Activated CD8-positive, alpha-beta memory T cell treated with anti-CD3 and anti-CD28 coated beads, Interleukin-2, amount 10 ng/mL, durations not matched to agents 7 days and 5 days (primary cell): Measurements from ENCODE around the gene FASTKD1. TPM values are rescaled to one million over a fixed set of nuclear protein-coding genes. Genes with fewer than 3 reads are reported as not detected.
"Not testable (repeated sequence)": the region's sequence is repeated elsewhere in the genome, so short reads cannot be mapped to it uniquely, and the experiment has no call there.

ENCODE experiments used
- ATAC-seq: fragments of 150-1000 bp; cut with Tn5 transposase; one replicate; pipeline ENCODE4 v1.10.0; 2021; ENCODE audit warnings: moderate library complexity
- CTCF ChIA-PET: fragments of 350-600 bp; sonication (Branson Sonifier 250); formaldehyde crosslinking; loops from one replicate; lab custom pipeline; 2021; ENCODE audit warnings: antibody characterized with exemption; lab: Charles Lee
- DNase-seq: peaks from one replicate; pipeline ENCODE4 v3.0.0-alpha.2; 2020
- H3K27ac Mint-ChIP-seq: one replicate; pipeline ENCODE4 v1.8.0; 2021; ENCODE audit warnings: mild to moderate bottlenecking, mixed read lengths
- H3K27me3 Mint-ChIP-seq: one replicate; pipeline ENCODE4 v1.8.0; 2021; ENCODE audit warnings: mixed read lengths
- H3K36me3 Mint-ChIP-seq: one replicate; pipeline ENCODE4 v1.8.0; 2021; ENCODE audit warnings: mild to moderate bottlenecking, mixed read lengths
- H3K4me1 Mint-ChIP-seq: one replicate; pipeline ENCODE4 v1.8.0; 2021; ENCODE audit warnings: mixed read lengths
- H3K4me3 Mint-ChIP-seq: one replicate; pipeline ENCODE4 v1.8.0; 2021; ENCODE audit warnings: mild to moderate bottlenecking, moderate library complexity, mixed read lengths
- H3K9me3 Mint-ChIP-seq: one replicate; pipeline ENCODE4 v1.8.0; 2022; ENCODE audit warnings: low read depth, mixed read lengths
- total RNA-seq, 2 experiments: library from RNA; stranded (reverse); gene quantifications; one replicate each; pipeline ENCODE4 v1.2.3, GENCODE V29; 2021

FASTKD1 gene, protein sequence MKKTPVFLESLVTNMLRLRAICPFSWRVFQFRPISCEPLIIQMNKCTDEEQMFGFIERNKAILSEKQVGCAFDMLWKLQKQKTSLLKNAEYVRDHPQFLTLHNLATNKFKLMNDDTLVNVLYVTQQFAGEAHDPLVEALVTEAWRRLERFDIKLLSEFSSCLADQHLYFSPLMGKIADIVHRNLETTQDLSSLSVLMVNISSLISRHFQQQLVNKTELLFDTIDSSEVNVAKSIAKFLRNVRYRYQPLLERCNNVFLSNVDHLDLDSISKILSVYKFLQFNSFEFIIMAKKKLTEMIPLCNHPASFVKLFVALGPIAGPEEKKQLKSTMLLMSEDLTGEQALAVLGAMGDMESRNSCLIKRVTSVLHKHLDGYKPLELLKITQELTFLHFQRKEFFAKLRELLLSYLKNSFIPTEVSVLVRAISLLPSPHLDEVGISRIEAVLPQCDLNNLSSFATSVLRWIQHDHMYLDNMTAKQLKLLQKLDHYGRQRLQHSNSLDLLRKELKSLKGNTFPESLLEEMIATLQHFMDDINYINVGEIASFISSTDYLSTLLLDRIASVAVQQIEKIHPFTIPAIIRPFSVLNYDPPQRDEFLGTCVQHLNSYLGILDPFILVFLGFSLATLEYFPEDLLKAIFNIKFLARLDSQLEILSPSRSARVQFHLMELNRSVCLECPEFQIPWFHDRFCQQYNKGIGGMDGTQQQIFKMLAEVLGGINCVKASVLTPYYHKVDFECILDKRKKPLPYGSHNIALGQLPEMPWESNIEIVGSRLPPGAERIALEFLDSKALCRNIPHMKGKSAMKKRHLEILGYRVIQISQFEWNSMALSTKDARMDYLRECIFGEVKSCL
- total RNA-seq = 10 to 100 TPM; 45.2 to 48.9 TPM

- ATAC-seq (peak; percentile 97), DNase-seq (peak; percentile 94)
- CTCF ChIA-PET = interaction anchor here (0.8 to 2.6 kb wide), 5 partner anchors 9 to 120 kb away, joined by 3 to 13 read pairs (median 3); partner anchors contain the start of gene PPIG
- H3K9me3 Mint-ChIP-seq = no peaks in the 10 kb centered on the region
- peaks cover 14% of the 10 kb centered on the region for H3K36me3 Mint-ChIP-seq
- H3K27me3 Mint-ChIP-seq = no peaks in the 10 kb centered on the region
- peak within 1 kb of the TSS; percentile 92 for H3K4me3 Mint-ChIP-seq
- peak within 1 kb of the TSS; percentile 83 for H3K27ac Mint-ChIP-seq
- H3K4me1 Mint-ChIP-seq = peaks cover 29% of the 10 kb centered on the region
Measured at GRCh38 chr2:169573160-169573973, at the start of gene FASTKD1. Gene FASTKD1 (minus strand): TSS chr2:169573865. CDS start chr2:169572029, 1,836 bp downstream.

GRCh38 chr2:169623235-169623634 is 49.6 kb upstream of the FASTKD1 start:
- ATAC-seq (peak; percentile 27), DNase-seq (no peak)
- Mint-ChIP-seq H3K27me3 (no peaks in the 10 kb centered on the region), H3K4me1 (peaks cover 15% of the 10 kb centered on the region), H3K4me3 (no peak overlapping the region), H3K27ac (peak overlapping the region; percentile 28), H3K36me3 (peaks cover 46% of the 10 kb centered on the region), H3K9me3 (no peaks in the 10 kb centered on the region)
- CTCF ChIA-PET = no interaction called here

- H3K36me3 Mint-ChIP-seq = peaks cover 63% of the 10 kb centered on the region
- no peak for DNase-seq
- H3K4me3 Mint-ChIP-seq = no peak overlapping the region
- CTCF ChIA-PET = no interaction called here
- H3K9me3 Mint-ChIP-seq = no peaks in the 10 kb centered on the region
- no peaks in the 10 kb centered on the region for H3K27me3 Mint-ChIP-seq
- H3K27ac Mint-ChIP-seq = no peak overlapping the region
- peaks cover 18% of the 10 kb centered on the region for H3K4me1 Mint-ChIP-seq
- no peak for ATAC-seq
Measured at GRCh38 chr2:169620509-169620908, 46.8 kb upstream of the FASTKD1 start.

DNA sequence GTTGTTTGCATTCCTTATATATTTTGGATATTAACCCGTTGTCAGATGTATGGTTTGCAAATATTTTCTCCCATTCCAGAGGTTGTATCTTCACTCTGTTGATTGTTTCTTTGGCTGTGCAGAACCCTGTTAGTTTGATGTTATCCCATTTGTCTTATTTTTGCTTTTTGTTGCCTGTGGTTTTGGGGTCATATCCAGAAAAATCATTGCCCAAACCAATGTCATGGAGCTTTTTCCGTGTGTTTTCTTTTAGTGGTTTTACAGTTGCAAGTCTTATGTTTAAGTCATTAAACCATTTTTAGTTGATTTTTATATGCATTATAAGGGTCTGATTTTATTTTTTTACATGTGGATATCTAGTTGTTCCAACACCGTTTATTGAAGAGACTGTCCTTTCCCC is 46.3 kb upstream of the FASTKD1 start:
- Mint-ChIP-seq H3K36me3 (peaks cover 69% of the 10 kb centered on the region), H3K4me1 (peaks cover 18% of the 10 kb centered on the region), H3K27ac (no peak overlapping the region), H3K9me3 (no peaks in the 10 kb centered on the region), H3K4me3 (no peak overlapping the region), H3K27me3 (no peaks in the 10 kb centered on the region)
- no peak for DNase-seq
- CTCF ChIA-PET = no interaction called here
- ATAC-seq = no peak

DNA sequence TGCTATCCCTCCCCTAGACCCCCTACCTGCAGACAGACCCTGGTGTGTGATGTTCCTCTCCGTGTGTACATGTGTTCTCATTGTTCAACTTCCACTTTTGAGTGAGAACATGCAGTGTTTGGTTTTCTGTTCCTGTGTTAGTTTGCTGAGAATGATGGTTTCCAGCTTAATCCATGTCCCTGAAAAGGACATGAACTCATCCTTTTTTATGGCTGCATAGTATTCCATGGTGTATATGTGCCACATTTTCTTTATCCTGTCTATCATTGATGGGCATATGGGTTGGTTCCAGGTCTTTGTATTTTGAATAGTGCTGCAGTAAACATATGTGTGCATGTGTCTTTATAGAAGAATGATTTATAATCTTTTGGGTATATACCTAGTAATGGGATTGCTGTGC is 42.3 kb upstream of the FASTKD1 start:
- H3K4me1 Mint-ChIP-seq, H3K27ac Mint-ChIP-seq, DNase-seq, ATAC-seq, H3K27me3 Mint-ChIP-seq, H3K9me3 Mint-ChIP-seq, H3K4me3 Mint-ChIP-seq, CTCF ChIA-PET: not testable (repeated sequence)
- peaks cover 84% of the 10 kb centered on the region for H3K36me3 Mint-ChIP-seq

GRCh38 chr2:169613876-169614275 is 40.2 kb upstream of the FASTKD1 start:
- peaks cover 8% of the 10 kb centered on the region for H3K4me1 Mint-ChIP-seq
- no peaks in the 10 kb centered on the region for H3K27me3 Mint-ChIP-seq
- no peak overlapping the region for H3K4me3 Mint-ChIP-seq
- peaks cover 85% of the 10 kb centered on the region for H3K36me3 Mint-ChIP-seq
- H3K27ac Mint-ChIP-seq = no peak overlapping the region
- no peak for ATAC-seq
- CTCF ChIA-PET = interaction anchor here (1.3 kb wide), 1 partner anchor 9 kb away, joined by 3 read pairs; no protein-coding TSS in a partner anchor
- DNase-seq = no peak
- H3K9me3 Mint-ChIP-seq = no peaks in the 10 kb centered on the region

DNA sequence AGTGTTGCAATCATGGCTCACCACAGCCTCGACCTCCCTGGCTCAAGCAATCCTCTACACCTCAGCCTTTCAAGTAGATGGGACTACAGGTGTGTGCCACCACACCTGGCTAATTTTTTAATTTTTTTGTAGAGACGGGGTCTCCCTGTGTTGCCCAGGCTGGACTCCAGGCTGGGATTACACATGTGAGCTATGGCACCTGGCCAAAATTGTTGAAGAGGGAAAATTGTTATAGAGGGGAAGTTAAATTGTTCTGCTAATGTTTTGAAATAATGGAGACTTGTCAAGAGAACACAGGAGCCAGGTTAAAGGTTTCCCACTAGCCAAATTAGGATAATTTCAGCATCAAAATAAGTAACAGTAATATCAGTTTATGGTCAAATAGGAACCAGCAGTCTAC is 35.6 kb upstream of the FASTKD1 start:
- Mint-ChIP-seq H3K36me3 (peaks cover 63% of the 10 kb centered on the region), H3K9me3 (no peaks in the 10 kb centered on the region), H3K4me3 (no peak overlapping the region), H3K4me1 (peaks cover 2% of the 10 kb centered on the region), H3K27me3 (no peaks in the 10 kb centered on the region), H3K27ac (no peak overlapping the region)
- ATAC-seq (no peak), DNase-seq (no peak)
- CTCF ChIA-PET = no interaction called here

GRCh38 chr2:169599568-169599967 is 25.9 kb upstream of the FASTKD1 start:
- DNase-seq (no peak), ATAC-seq (no peak)
- CTCF ChIA-PET = no interaction called here
- H3K27ac Mint-ChIP-seq = no peak overlapping the region
- H3K4me1 Mint-ChIP-seq = peaks cover 7% of the 10 kb centered on the region
- H3K4me3 Mint-ChIP-seq = no peak overlapping the region
- peaks cover 28% of the 10 kb centered on the region for H3K36me3 Mint-ChIP-seq
- no peaks in the 10 kb centered on the region for H3K9me3 Mint-ChIP-seq
- no peaks in the 10 kb centered on the region for H3K27me3 Mint-ChIP-seq

DNA sequence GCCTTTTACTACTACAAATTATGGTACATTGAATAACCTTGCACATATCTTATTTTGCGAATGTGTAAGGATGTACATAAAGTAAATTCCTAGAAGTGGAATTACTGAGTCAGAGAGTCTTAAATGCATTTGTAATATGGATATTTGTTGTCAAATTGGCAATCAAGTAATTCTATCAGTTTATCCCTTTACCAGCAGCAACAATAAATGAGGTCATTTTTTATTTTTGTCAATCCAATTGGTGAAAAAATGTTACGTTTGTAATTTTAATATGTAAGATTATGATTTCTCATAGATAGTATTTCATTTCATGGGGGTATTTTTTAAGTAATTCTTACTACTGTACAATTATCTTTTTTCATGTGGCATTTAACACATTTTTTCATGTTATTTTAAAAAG is 25.3 kb upstream of the FASTKD1 start:
- no peak for DNase-seq
- Mint-ChIP-seq H3K27ac (no peak overlapping the region), H3K36me3 (peaks cover 23% of the 10 kb centered on the region), H3K27me3 (no peaks in the 10 kb centered on the region), H3K4me1 (peaks cover 7% of the 10 kb centered on the region), H3K4me3 (no peak overlapping the region), H3K9me3 (no peaks in the 10 kb centered on the region)
- no peak for ATAC-seq
- CTCF ChIA-PET = no interaction called here

DNA sequence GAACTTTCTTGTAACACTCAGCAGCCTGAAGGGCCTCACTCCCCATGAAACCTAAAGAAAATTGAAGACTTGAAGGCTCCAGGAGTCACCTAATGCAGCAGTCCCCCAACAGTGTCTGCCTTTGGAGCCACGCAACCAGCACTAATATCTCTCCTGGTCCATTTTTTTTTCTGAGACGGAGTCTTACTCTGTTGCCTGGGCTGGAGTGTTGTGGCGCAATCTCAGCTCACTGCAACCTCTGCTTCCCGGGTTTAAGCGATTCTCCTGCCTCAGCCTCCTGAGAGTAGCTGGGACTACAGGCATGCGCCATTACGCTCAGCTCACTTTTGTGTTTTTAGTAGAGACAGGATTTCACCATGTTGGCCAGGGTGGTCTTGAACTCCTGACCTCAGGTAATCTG is 22.9 kb upstream of the FASTKD1 start:
- H3K36me3 Mint-ChIP-seq = peaks cover 24% of the 10 kb centered on the region
- ATAC-seq, H3K9me3 Mint-ChIP-seq, H3K27ac Mint-ChIP-seq, H3K27me3 Mint-ChIP-seq, DNase-seq, CTCF ChIA-PET, H3K4me3 Mint-ChIP-seq: not testable (repeated sequence)
- H3K4me1 Mint-ChIP-seq = peaks cover 11% of the 10 kb centered on the region

GRCh38 chr2:169590804-169591203 is 17.1 kb upstream of the FASTKD1 start:
- Mint-ChIP-seq H3K36me3 (peaks cover 22% of the 10 kb centered on the region), H3K27ac (no peak overlapping the region), H3K27me3 (no peaks in the 10 kb centered on the region), H3K9me3 (peaks cover 2% of the 10 kb centered on the region), H3K4me3 (no peak overlapping the region), H3K4me1 (peaks cover 33% of the 10 kb centered on the region)
- ATAC-seq (no peak), DNase-seq (no peak)
- CTCF ChIA-PET = interaction anchor here (1.4 kb wide), 1 partner anchor 12 kb away, joined by 3 read pairs; no protein-coding TSS in a partner anchor

GRCh38 chr2:169585673-169586072 is 12.0 kb upstream of the FASTKD1 start:
- Mint-ChIP-seq H3K9me3 (peaks cover 10% of the 10 kb centered on the region), H3K27ac (peak overlapping the region; percentile 100), H3K36me3 (peaks cover 36% of the 10 kb centered on the region), H3K4me3 (peak overlapping the region; percentile 100), H3K4me1 (peaks cover 37% of the 10 kb centered on the region), H3K27me3 (no peaks in the 10 kb centered on the region)
- DNase-seq (no peak), ATAC-seq (no peak)
- CTCF ChIA-PET = interaction anchor here (2.3 kb wide), 1 partner anchor 13 kb away, joined by 13 read pairs; the partner anchor contains the start of gene FASTKD1
